Spleen (tissue), 11 donors: ENCODE data around the gene RAB25. TPM values are rescaled to one million over a fixed set of nuclear protein-coding genes. Genes with fewer than 3 reads are reported as not detected.

Experiments used
- DNase-seq: peaks from one replicate; pipeline ENCODE4 v3.0.0-alpha.2; 2020
- H3K27ac ChIP-seq, 8 donors: fragments of 200-600 bp; sonication (generic) in 7 of 8; 1 replicate in 4 of 8; 2 replicates in 4 of 8; pipeline versions ENCODE4 v1.5.0 to v1.8.0; 2016 to 2021; ENCODE audit warnings: inconsistent platforms in 4 of 8, mild to moderate bottlenecking in 4 of 8, moderate library complexity in 1 of 8
- H3K27me3 ChIP-seq, 7 donors: fragments of 200-600 bp; sonication (generic) in 6 of 7; replicated peaks in 1 of 7; 1 replicate in 4 of 7; 2 replicates in 3 of 7; pipeline versions ENCODE4 v1.5.0 to v1.8.0; 2016 to 2021; ENCODE audit warnings: inconsistent platforms in 3 of 7, mild to moderate bottlenecking in 1 of 7
- H3K36me3 ChIP-seq, 6 donors: fragments of 200-600 bp; sonication (generic) in 5 of 6; 1 replicate in 4 of 6; 2 replicates in 2 of 6; pipeline versions ENCODE4 v1.5.0 to v1.8.0; 2016 to 2021; ENCODE audit warnings: inconsistent platforms in 2 of 6
- H3K4me1 ChIP-seq, 6 donors: fragments of 200-600 bp; sonication (generic) in 5 of 6; 1 replicate in 3 of 6; 2 replicates in 3 of 6; pipeline versions ENCODE4 v1.5.0 to v1.8.0; 2016 to 2021; ENCODE audit warnings: inconsistent platforms in 3 of 6
- H3K4me3 ChIP-seq, 8 donors: fragments of 200-600 bp; sonication (generic) in 7 of 8; 1 replicate in 4 of 8; 2 replicates in 4 of 8; pipeline versions ENCODE4 v1.5.0 to v1.8.0; 2016 to 2021; ENCODE audit warnings: inconsistent platforms in 4 of 8, mild to moderate bottlenecking in 4 of 8, moderate library complexity in 2 of 8
- H3K9me3 ChIP-seq, 8 donors: fragments of 200-600 bp; sonication (generic) in 7 of 8; 1 replicate in 4 of 8; 2 replicates in 4 of 8; pipeline versions ENCODE4 v1.5.0 to v1.8.0; 2016 to 2021; ENCODE audit warnings: inconsistent platforms in 4 of 8
- POLR2A ChIP-seq, 3 donors: fragments of 450-650 bp; IDR thresholded peaks; one replicate each; pipeline ENCODE4 v1.5.1; 2017; ENCODE audit warnings: antibody characterized with exemption in 3 of 3, mild to moderate bottlenecking in 1 of 3
- POLR2AphosphoS5 ChIP-seq, 3 donors: sonication (generic); formaldehyde crosslinking; IDR thresholded peaks; one replicate each; pipeline ENCODE4 v1.5.1; 2017; ENCODE audit warnings: antibody characterized with exemption in 3 of 3
- whole genome bisulfite sequencing, 5 donors: extraction: QIAGEN DNeasy Blood & Tissue Kit in 3 of 5; methylation state at CpG; one replicate each; pipeline versions ENCODE4 v1.1.5 to v1.1.7; 2013 to 2018; 5-methylcytosine and 5-hydroxymethylcytosine counted together
- intact Hi-C: fragments of 100-400 bp; cut with DNase I; formaldehyde crosslinking; loops from one replicate; pipeline ENCODE4 v1.15.0; 2023; ENCODE audit warnings: low total_unique reads
- polyA plus RNA-seq, 3 donors: library from polyadenylated mRNA; stranded (reverse); fragments of 200-250 nt; gene quantifications; one replicate each; pipeline ENCODE4 v1.2.1, GENCODE V29; 2013
- total RNA-seq, 7 donors: library from RNA; depleted of rRNA in 3 of 7; stranded (reverse); fragments of >200 nt in 3 of 7; fragmentation: NEBNext Ultra II Directional in 4 of 7; extraction: Animal tissue kit (Norgen Biotek cat#: 25700) in 4 of 7; gene quantifications; one replicate each; pipeline versions ENCODE4 v1.1.0 to v1.2.1, GENCODE V29; 2016 to 2021
- TF ChIP-seq, protein P1 (sequence below), 11 experiments: fragments of 200-600 bp in 7 of 11; fragments of 450-650 bp in 4 of 11; sonication (generic) in 4 of 11; IDR thresholded peaks in 8 of 11; conservative IDR thresholded peaks in 3 of 11; 1 replicate in 7 of 11; 2 replicates in 4 of 11; pipeline versions ENCODE4 v1.4.0 to v1.8.0; 2016 to 2021; ENCODE audit warnings: antibody characterized with exemption in 11 of 11, inconsistent platforms in 4 of 11, mild to moderate bottlenecking in 1 of 11
- donor health status: healthy with polysubstance abuse.
- donor health status: DM: no; HTN: no; CAD: no; lungs with moderate emphysema.
- donor health status: DM: no; HTN: no; CAD: no.
- donor health status: Bipolar disorder and iron deficiency.
- donor health status: healthy.
- donor health status: DM: no; HTN: no; CAD: no.
- donor health status: DM: yes; HTN: yes; CAD: no.

RAB25 gene
- total and polyA plus RNA-seq, 10 donors, result 0.28 to 0.70 (median 0.50) TPM; not detected in 5

DNA sequence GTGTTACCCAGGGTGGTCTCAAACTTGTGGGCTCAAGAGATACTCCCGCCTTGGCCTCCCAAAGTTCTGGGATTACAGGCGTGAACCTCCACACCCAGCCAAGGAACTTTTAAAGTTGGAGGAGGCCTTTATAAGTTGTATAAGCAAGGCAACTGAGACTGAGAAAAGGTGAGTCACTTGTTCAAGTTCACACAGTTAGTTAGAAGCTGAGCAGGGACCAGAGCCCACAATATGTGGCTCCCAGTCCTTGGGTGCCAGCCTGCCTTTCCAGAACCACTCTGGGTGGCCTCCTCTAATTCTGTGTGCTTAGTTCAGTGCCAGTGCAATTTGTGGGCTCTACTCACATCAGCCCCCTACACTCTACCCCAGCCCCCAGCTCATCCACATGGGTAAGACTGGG lies 3.7 kb downstream of the RAB25 start:
- no peak for DNase-seq
- no peaks in the 10 kb centered on the region for H3K9me3 ChIP-seq
- TF ChIP-seq POLR2AphosphoS5 (IDR thresholded peaks at IDR 0.05) (no peak), POLR2A (IDR thresholded peaks at IDR 0.05) (no peak)
- TF ChIP-seq, protein P1, sequence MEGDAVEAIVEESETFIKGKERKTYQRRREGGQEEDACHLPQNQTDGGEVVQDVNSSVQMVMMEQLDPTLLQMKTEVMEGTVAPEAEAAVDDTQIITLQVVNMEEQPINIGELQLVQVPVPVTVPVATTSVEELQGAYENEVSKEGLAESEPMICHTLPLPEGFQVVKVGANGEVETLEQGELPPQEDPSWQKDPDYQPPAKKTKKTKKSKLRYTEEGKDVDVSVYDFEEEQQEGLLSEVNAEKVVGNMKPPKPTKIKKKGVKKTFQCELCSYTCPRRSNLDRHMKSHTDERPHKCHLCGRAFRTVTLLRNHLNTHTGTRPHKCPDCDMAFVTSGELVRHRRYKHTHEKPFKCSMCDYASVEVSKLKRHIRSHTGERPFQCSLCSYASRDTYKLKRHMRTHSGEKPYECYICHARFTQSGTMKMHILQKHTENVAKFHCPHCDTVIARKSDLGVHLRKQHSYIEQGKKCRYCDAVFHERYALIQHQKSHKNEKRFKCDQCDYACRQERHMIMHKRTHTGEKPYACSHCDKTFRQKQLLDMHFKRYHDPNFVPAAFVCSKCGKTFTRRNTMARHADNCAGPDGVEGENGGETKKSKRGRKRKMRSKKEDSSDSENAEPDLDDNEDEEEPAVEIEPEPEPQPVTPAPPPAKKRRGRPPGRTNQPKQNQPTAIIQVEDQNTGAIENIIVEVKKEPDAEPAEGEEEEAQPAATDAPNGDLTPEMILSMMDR (IDR thresholded peaks at IDR 0.05 in 8 of 11, conservative IDR thresholded peaks at IDR 0.05 in 3 of 11), result no peak
- no peak overlapping the region for H3K4me3 ChIP-seq
- H3K27me3 ChIP-seq, result peaks cover 0 to under 1% (median 0%) of the 10 kb centered on the region in 7 donors
- H3K27ac ChIP-seq, result no peak overlapping the region
- intact Hi-C loops, result no loop called here
- H3K36me3 ChIP-seq, result no peaks in the 10 kb centered on the region
- peaks cover 0 to 12% (median 0%) of the 10 kb centered on the region in 6 donors for H3K4me1 ChIP-seq
- WGBS, 5 donors, result 81 to 100% (median 96%) methylated on average over 2 of the region's 2 CpGs

DNA sequence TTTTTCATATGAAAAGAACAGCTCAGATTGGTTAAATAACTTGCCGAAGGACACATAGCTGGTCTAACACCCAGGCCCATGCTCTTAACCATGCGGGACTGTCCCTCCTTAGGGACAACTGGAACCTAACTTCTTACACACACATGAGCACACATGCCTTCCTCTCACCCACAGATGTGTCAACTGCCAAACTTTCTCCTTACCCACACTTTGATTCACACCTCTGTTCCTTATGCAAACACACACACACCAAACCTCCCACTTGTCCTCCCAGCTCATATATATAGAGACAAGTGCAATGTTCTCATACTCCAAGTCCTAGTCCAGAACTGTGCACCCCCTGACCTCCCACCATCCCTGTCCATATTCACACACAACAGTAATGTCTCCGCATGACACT lies 4.3 kb downstream of the RAB25 start:
- TF ChIP-seq POLR2AphosphoS5 (IDR thresholded peaks at IDR 0.05) (no peak), POLR2A (IDR thresholded peaks at IDR 0.05) (no peak)
- TF ChIP-seq, protein P1 (IDR thresholded peaks at IDR 0.05 in 8 of 11, conservative IDR thresholded peaks at IDR 0.05 in 3 of 11), result no peak
- no peak overlapping the region for H3K27ac ChIP-seq
- H3K36me3 ChIP-seq, result no peaks in the 10 kb centered on the region
- intact Hi-C loops, result no loop called here
- H3K4me1 ChIP-seq, result peaks cover 0 to 12% (median 0%) of the 10 kb centered on the region in 6 donors
- H3K9me3 ChIP-seq, result no peaks in the 10 kb centered on the region
- no peak overlapping the region for H3K4me3 ChIP-seq
- no peak for DNase-seq
- 85 to 93% (median 87%) methylated on average over 3 of the region's 3 CpGs for WGBS, 5 donors
- peaks cover 0 to 6% (median 0%) of the 10 kb centered on the region in 7 donors for H3K27me3 ChIP-seq

DNA sequence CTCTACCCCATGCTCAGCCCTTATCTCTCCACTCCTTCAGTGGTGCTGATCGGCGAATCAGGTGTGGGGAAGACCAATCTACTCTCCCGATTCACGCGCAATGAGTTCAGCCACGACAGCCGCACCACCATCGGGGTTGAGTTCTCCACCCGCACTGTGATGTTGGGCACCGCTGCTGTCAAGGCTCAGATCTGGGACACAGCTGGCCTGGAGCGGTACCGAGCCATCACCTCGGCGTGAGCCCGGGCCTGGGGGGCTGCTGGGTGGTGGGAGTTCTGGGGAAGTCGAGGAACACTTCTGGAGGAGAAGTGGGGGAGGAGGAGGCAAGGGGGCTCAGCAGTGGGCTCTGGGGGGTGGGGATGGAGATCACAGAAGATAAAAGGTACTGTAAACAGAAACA lies 4.9 kb downstream of the RAB25 start:
- Histone ChIP-seq H3K27ac (no peak overlapping the region), H3K36me3 (no peaks in the 10 kb centered on the region), H3K4me3 (no peak overlapping the region), H3K4me1 (peaks cover 0 to 12% (median 0%) of the 10 kb centered on the region in 6 donors), H3K27me3 (peaks cover 0 to 8% (median 0%) of the 10 kb centered on the region in 7 donors), H3K9me3 (no peaks in the 10 kb centered on the region)
- intact Hi-C loops, result no loop called here
- DNase-seq, result no peak
- 71 to 84% (median 75%) methylated on average over 14 to 16 of the region's 16 CpGs for WGBS, 5 donors
- TF ChIP-seq, protein P1 (IDR thresholded peaks at IDR 0.05 in 8 of 11, conservative IDR thresholded peaks at IDR 0.05 in 3 of 11), result no peak
- no peak for TF ChIP-seq POLR2A (IDR thresholded peaks at IDR 0.05)
- no peak for TF ChIP-seq POLR2AphosphoS5 (IDR thresholded peaks at IDR 0.05)

DNA sequence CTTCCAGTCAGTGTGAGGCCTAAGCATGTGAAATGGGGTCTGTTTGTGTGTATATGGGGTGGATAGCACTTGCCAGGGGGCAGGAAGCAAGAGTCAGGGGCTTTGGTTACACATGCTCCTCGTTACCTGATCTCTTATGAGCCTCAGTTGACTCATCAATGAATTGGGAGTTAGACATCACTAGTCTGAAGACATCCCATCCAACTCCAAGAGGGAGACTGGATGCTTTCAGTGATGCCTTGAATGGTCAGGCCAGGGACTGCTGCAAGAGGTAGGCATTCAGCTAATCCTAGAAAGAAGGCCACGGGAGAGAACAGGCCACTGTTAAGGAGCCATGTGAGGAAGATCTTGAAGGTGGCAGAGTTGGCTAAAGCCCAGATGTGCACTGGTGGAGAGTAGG lies 6.3 kb downstream of the RAB25 start:
- Histone ChIP-seq H3K9me3 (no peaks in the 10 kb centered on the region), H3K4me1 (peaks cover 0 to 12% (median 0%) of the 10 kb centered on the region in 6 donors), H3K36me3 (no peaks in the 10 kb centered on the region), H3K27me3 (peaks cover 0 to 8% (median 0%) of the 10 kb centered on the region in 7 donors), H3K27ac (no peak overlapping the region), H3K4me3 (no peak overlapping the region)
- DNase-seq, result no peak
- intact Hi-C loops, result no loop called here
- 71 to 83% (median 75%) methylated on average over 2 of the region's 2 CpGs for WGBS, 5 donors
- TF ChIP-seq POLR2AphosphoS5 (IDR thresholded peaks at IDR 0.05), result no peak
